GM13977 (cell line): ENCODE results near the gene THADA.

Source experiments
- DNase-seq: peaks from one replicate; pipeline ENCODE4 v3.0.0; 2012; ENCODE audit warnings: low spot score
- in situ Hi-C: fragments of 300-500 bp; cut with MboI; formaldehyde crosslinking; loops from one replicate; pipeline ENCODE4 v1.12.0; 2022; ENCODE audit warnings: low sequenced_read_pairs, low pct_unique_long_range_greater_than_20kb, mixed read lengths, inconsistent platforms; ENCODE audit not compliant: unreplicated experiment
- TF ChIP-seq, protein P1 (sequence below): IDR thresholded peaks from 2 replicates; pipeline ENCODE4 v1.5.1; 2012; ENCODE audit warnings: mild to moderate bottlenecking, control low read depth; ENCODE audit not compliant: insufficient read depth; ENCODE audit errors: extremely low read depth, missing control alignments

THADA gene

DNA sequence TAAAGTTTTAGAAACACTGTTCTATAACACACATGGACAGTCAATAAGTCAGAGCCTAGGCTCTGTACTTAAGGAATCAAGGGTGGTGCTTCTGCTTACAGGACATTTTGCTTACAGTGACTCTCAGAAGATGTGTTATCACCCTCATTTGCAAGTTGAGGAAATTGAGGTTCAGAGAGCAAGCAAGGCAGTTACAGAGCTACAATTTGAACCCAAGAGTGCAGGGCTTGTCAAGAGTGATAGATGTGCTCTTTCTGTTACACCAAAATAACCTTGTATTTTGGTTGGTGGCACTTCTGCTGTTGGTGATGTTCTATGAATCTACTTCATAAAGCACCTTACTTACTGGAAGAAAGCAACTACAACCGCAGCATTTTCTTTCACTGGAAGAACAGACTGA is 170.2 kb downstream of the THADA start:
- DNase-seq = no peak
- TF ChIP-seq, protein P1, sequence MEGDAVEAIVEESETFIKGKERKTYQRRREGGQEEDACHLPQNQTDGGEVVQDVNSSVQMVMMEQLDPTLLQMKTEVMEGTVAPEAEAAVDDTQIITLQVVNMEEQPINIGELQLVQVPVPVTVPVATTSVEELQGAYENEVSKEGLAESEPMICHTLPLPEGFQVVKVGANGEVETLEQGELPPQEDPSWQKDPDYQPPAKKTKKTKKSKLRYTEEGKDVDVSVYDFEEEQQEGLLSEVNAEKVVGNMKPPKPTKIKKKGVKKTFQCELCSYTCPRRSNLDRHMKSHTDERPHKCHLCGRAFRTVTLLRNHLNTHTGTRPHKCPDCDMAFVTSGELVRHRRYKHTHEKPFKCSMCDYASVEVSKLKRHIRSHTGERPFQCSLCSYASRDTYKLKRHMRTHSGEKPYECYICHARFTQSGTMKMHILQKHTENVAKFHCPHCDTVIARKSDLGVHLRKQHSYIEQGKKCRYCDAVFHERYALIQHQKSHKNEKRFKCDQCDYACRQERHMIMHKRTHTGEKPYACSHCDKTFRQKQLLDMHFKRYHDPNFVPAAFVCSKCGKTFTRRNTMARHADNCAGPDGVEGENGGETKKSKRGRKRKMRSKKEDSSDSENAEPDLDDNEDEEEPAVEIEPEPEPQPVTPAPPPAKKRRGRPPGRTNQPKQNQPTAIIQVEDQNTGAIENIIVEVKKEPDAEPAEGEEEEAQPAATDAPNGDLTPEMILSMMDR = no peak
- in situ Hi-C loops = no loop called here

GRCh38 chr2:43424262-43425207 is 171.3 kb downstream of the THADA start:
- in situ Hi-C loops = no loop called here
- TF ChIP-seq, protein P1 = no peak
- DNase-seq = no peak

GRCh38 chr2:43423941-43424261 is 171.9 kb downstream of the THADA start:
- TF ChIP-seq, protein P1 = no peak
- in situ Hi-C loops = no loop called here
- no peak for DNase-seq

DNA sequence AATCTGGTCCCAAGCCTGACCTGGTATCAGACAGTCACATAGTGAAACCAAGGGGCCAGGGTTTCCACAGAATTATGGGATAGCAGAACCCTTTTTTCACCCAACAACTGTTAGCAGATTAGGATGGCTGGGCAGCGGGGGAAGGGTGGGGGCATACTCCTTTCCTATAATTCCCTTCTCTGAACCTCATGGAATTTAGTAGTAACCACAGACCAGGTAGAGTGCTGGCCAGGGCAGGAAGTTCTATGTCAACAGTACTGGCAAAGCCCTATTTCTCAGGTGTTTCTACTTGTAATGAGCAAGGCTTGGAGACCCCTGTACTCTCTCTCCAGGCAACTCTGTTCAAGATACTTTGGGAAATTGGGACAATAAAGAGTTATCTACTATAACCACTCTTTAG is 174.6 kb downstream of the THADA start:
- in situ Hi-C loops = no loop called here
- no peak for DNase-seq
- TF ChIP-seq, protein P1 = no peak

DNA sequence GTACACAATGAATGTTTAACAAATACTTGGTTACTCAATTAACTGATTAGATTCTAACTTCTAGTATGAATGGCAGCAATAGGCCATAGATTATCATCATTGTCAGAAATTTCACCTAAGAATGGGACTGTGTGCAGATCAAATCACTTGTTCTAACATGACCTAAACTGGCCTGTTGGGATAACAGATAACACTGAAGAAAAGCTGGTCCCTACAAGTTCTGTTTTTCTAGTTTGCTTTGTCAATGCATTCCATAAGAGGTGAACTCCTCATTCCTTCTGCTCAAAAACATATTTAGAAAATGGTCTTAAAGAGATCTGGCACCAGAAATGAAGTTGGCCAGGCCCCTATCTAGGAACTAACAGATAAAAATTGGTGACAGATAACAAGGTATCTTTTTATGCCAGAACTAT is 175.4 kb downstream of the THADA start:
- DNase-seq = no peak
- in situ Hi-C loops = no loop called here

GRCh38 chr2:43419876-43420275 is 176.0 kb downstream of the THADA start:
- in situ Hi-C loops = no loop called here
- TF ChIP-seq, protein P1 = no peak
- no peak for DNase-seq

More for the DNA sequence above, 175.4 kb downstream of the THADA start:
- TF ChIP-seq, protein P1 = no peak
